ENCODE data around the gene ZNF583. TPM values are rescaled to one million over a fixed set of nuclear protein-coding genes. Genes with fewer than 3 reads are reported as not detected.

The ZNF583 gene
- total and polyA plus RNA-seq, 9 of the 15 experiments (the other 6 are each of a cell fraction or from before 2014, with no cell fraction given): 0.92 to 6.7 (median 3.0) TPM

DNA sequence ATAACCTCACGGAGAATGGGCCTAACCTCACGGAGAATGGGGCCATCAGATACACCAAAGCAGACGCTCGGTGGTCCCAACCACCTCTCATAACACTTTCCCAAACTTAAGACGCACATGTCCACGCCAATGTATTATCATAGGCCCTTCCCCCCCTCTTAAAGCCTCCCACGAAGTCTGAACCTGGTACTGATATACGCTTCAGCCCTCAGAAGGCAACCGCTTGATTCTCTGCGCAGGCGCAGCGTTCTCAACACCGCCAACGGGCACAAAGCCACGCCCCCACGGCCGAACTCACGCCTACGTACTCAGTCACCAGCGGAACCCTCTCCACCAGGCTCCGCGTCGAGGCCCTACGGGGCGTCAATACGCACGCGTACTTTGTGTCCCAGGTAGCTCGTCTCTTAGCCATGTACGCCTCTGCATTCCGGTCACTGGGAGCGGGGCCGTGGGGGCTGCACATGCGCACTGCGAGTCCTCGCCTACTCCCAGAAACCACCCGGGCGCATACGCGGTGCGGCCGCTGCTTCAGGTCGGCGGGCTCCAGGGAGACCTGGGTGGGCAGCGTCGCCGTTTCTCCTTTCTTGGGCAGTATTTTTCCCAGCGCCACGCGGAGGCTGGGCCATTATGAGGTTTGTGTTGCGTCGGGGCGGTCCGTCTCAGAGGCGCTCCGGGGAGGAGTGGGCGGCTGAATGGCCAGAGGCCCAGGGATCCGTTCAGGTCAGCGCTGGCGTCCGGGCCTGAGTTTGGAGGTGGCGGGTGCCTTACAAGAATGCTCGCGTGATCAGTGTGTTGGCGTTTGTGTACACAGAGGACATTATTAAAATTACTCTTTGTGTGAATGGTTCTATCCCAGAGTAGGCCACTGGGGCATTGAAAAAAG, 36.1 kb upstream of the ZNF583 start (continued):
- TF ChIP-seq ZNF121 (CRISPR knock-in tag; conservative IDR thresholded peaks at IDR 0.05): 0 out of 2 replicates have a peak, but pooled peaks have one; percentile 26
- 0 out of 2 replicates have a peak, but pooled peaks have one; percentile 24 for TF ChIP-seq NFIC (IDR thresholded peaks at IDR 0.05)
- TF ChIP-seq, protein P1, sequence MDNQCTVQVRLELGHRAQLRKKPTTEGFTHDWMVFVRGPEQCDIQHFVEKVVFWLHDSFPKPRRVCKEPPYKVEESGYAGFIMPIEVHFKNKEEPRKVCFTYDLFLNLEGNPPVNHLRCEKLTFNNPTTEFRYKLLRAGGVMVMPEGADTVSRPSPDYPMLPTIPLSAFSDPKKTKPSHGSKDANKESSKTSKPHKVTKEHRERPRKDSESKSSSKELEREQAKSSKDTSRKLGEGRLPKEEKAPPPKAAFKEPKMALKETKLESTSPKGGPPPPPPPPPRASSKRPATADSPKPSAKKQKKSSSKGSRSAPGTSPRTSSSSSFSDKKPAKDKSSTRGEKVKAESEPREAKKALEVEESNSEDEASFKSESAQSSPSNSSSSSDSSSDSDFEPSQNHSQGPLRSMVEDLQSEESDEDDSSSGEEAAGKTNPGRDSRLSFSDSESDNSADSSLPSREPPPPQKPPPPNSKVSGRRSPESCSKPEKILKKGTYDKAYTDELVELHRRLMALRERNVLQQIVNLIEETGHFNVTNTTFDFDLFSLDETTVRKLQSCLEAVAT (IDR thresholded peaks at IDR 0.05): peak in 1 of 2 experiments; percentile 81; a peak in 2 of 4 replicates
- TF ChIP-seq CHD1 (IDR thresholded peaks at IDR 0.05; ENCODE audit: low read length): no peak
- no peak for TF ChIP-seq SMARCC2 (IDR thresholded peaks at IDR 0.05; ENCODE audit: low read depth)
- TF ChIP-seq POLR2G (IDR thresholded peaks at IDR 0.05; ENCODE audit: low read depth, low read length): peak; percentile 96
- TF ChIP-seq GABPA (tag; conservative IDR thresholded peaks at IDR 0.05; ENCODE audit: low read depth): 0 out of 2 replicates have a peak, but pooled peaks have one; percentile 14
- peak; percentile 60; the same call in 1 of the 2 replicates for TF ChIP-seq POLR2H (tag; IDR thresholded peaks at IDR 0.05; ENCODE audit: low read depth)
- TF ChIP-seq, protein P2, sequence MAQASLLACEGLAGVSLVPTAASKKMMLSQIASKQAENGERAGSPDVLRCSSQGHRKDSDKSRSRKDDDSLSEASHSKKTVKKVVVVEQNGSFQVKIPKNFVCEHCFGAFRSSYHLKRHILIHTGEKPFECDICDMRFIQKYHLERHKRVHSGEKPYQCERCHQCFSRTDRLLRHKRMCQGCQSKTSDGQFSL (CRISPR knock-in tag; IDR thresholded peaks at IDR 0.05): 0 out of 2 replicates have a peak, but pooled peaks have one; percentile 13
- TF ChIP-seq, protein P2 (tag; IDR thresholded peaks at IDR 0.05): no peak
- TF ChIP-seq ZFX (CRISPR knock-in tag; IDR thresholded peaks at IDR 0.05): peak; percentile 86
- TF ChIP-seq POLR2AphosphoS5 (IDR thresholded peaks at IDR 0.05; ENCODE audit: control insufficient read depth, insufficient read depth, low read depth, low read length): peak; percentile 70; the same call in 1 of the 2 replicates
- TF ChIP-seq, protein P3, sequence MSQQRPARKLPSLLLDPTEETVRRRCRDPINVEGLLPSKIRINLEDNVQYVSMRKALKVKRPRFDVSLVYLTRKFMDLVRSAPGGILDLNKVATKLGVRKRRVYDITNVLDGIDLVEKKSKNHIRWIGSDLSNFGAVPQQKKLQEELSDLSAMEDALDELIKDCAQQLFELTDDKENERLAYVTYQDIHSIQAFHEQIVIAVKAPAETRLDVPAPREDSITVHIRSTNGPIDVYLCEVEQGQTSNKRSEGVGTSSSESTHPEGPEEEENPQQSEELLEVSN (IDR thresholded peaks at IDR 0.05; ENCODE audit: borderline replicate concordance in 1 of 2, extremely low read depth in 1 of 2, insufficient read depth in 1 of 2, insufficient read length in 1 of 2, low read depth in 1 of 2, low read length in 1 of 2, poor library complexity in 1 of 2, severe bottlenecking in 1 of 2): peak; percentile 90
- TF ChIP-seq CBX1 (IDR thresholded peaks at IDR 0.05; ENCODE audit: low read depth): peak; percentile 42; the same call in 1 of the 2 replicates
- TF ChIP-seq, protein P4, sequence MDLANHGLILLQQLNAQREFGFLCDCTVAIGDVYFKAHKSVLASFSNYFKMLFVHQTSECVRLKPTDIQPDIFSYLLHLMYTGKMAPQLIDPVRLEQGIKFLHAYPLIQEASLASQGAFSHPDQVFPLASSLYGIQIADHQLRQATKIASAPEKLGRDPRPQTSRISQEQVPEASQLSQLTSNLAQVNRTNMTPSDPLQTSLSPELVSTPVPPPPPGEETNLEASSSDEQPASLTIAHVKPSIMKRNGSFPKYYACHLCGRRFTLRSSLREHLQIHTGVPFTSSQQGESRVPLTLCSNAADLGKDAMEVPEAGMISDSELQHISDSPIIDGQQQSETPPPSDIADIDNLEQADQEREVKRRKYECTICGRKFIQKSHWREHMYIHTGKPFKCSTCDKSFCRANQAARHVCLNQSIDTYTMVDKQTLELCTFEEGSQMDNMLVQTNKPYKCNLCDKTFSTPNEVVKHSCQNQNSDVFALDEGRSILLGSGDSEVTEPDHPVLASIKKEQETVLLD (IDR thresholded peaks at IDR 0.05): peak; percentile 96
- TF ChIP-seq SUPT5H (IDR thresholded peaks at IDR 0.05): peak; percentile 88
- TF ChIP-seq, protein P5, sequence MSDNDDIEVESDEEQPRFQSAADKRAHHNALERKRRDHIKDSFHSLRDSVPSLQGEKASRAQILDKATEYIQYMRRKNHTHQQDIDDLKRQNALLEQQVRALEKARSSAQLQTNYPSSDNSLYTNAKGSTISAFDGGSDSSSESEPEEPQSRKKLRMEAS (CRISPR knock-in tag; IDR thresholded peaks at IDR 0.05): peak; percentile 62
- peak; percentile 84 for TF ChIP-seq ZNF316 (IDR thresholded peaks at IDR 0.05)
- peak in 1 of 2 experiments; percentile 64; a peak in 1 of 4 replicates for TF ChIP-seq KDM4B (IDR thresholded peaks at IDR 0.05; ENCODE audit: borderline replicate concordance in 2 of 2, low read depth in 1 of 2)
